NCI-H748 (cell line): Measurements from ENCODE around the gene HYAL3.

Experiments
- DNase-seq: peaks from one replicate; lab custom pipeline; 2025; ENCODE audit not compliant: unreplicated experiment; lab: John Stamatoyannopoulos, UW

Gene HYAL3, protein sequence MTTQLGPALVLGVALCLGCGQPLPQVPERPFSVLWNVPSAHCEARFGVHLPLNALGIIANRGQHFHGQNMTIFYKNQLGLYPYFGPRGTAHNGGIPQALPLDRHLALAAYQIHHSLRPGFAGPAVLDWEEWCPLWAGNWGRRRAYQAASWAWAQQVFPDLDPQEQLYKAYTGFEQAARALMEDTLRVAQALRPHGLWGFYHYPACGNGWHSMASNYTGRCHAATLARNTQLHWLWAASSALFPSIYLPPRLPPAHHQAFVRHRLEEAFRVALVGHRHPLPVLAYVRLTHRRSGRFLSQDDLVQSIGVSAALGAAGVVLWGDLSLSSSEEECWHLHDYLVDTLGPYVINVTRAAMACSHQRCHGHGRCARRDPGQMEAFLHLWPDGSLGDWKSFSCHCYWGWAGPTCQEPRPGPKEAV

DNA sequence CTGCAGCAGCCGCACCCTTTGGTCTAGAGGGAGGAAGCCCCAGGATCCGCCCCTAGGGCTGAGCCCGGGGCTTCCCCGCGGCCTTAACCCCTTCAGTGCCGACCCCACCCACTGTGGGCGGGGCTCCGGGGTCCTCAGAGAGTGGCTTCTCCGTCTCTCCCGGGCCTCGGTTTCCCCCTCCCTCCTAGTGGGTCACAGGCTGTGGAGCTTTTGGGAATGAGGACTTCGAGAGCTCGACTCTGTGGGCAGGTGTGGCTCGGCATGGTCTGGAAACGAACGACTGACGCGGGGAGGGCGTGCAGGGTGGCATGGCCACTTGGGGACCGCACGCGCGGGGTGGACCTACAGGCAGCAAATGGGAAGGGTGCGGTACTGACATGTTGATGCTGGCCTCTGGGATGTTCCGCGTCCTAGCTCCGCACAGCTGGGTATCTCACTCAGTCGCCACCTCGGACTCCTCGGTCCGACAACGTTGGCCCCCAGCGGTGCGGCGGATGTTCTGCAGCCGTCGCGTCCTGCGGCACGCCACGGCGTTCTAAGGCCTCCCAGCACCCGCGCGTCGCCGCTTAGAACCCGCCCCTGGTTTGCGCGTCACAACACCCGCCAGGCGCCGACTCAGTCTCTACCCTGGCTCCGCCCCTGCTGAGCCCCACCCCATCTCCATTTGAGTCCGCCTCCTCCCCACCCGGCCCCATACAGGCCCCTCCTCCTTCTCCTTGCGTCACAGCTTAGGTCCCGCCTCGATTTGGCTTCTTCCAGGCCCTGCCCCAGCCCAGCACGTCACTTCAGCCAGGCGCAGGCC is at the start of gene HYAL3, which contains the start of gene NAA80:
Gene HYAL3 (minus strand): TSS at position 570 of the 802 bp plus-strand sequence. CDS start 3,803 bp downstream, outside the sequence.
Gene NAA80 (minus strand): TSS at position 570 of the 802 bp plus-strand sequence. CDS start 1,942 bp downstream, outside the sequence.
- peak; percentile 94 for DNase-seq

DNA sequence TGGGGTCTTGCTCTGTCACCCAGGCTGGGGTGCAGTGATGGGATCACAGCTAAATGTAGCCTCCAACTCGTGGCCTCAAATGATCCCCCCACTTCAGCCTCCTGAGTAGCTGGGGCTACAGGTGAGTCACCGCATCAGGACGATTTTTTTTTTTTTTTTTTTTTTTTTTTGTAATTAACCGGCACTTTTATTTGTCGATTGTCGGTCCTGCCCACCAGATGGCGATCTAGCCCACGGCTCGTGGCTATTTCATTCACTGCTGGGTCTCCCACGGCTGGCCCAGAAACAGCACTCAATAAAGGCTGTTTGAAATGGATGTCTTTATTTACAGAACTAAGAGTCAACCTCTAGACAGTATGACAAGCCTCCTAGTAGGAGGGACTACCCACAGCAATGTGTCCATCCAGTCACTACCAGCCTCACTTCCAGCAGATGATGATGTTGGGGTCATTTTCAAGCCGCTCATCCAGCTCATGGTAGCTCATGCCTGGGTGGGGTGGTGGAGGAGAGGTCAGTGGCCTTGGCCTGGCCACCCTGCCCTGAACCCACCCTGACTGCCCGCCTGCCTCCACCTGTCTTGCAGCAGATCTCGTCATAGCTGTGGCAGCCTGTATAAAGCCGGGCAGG is 48.1 kb upstream of the HYAL3 start:
- peak; percentile 69 for DNase-seq

DNA sequence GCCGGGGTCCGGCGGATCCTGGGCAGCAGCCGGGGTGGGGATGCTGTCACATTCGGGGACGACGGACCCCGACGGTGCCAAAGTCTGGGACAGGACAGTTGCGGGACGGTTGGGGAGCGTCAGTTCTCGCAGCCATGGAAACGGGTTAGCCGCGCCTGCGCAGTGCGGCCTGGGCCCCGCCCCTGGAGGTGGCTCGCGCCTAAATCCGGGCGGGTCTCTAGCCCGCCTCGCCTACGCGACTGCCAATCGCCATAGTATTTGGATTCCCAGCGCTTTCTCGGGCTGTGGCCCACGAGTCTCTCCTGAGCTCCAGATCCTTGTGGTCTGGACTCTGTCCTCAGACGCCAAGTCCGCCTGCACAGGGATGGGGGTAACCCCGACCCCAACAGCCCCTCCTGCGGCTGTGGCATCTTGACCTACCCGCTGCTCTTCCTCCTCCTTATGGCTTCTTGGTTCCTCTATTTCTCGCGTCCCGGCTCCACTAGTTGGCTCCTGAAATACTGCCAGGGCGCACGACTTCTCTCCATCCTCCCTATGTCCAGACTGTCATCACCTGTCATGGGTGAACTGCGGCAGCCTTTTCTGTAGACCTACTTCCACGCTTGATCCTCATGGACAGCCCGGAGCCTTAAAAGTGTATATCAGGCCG is 46.5 kb upstream of the HYAL3 start, which contains the start of gene ZMYND10:
Gene ZMYND10 (minus strand): TSS at position 147 of the 649 bp plus-strand sequence. CDS start 153 bp downstream, outside the sequence.
- DNase-seq: peak; percentile 77

DNA sequence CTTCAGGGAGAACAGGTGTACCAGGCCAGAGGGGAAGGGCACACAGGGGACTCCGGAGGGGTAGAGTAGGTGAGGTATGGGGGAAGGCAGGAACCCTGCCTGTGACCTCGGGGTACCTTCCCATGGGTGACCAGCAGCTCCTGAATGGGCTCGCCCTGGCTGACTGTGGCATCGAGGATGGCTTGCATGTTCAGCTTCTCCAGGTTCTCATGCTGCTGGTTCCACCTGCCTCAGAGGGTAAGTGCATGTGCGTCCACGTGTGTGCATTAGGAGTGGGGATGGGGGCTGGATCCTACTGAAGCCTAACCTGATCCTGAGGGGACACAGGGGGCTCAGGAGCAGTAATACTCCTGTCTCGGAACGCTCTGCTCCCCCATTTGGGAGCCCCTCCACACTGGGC is 45.8 kb upstream of the HYAL3 start:
- DNase-seq: no peak

DNA sequence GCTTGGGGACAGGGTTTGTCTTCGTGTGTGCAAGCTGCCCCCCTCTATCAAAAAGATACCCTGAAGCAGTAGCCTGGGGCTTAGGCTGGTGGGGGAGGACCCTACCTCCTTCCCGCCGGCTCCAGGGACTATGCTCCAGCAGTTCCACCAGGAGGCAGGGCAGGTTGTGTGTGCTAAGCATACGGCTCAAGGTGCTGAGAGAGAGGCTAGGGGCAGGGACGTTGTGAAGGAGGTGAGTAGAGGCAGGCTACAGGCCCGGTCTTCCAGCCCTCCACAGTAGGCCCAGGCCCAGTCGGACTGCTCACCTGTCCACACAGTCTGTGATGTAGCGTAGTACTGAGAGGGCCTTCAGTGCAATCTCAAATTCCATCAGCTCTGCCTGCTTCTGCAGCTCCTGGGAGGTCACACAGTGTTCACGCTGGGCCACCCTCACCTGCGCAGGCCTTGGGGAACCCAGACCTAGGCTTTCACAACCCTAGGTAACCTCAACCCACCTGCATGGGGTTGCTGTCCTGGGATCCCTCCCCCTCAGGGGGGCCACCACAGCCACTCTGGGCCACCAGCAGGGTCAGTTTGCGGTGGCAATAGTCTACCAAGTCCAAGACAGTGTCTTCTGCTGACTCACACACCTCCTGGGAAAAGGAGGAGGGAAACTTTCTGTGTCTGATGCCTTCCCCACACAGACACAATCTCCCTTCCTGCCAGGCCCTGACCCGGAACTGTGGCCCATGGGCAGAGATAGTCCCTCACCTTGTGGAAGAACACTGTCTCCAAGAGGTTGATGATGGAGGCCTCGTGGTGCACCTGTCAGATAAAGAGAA is 43.8 kb upstream of the HYAL3 start:
- DNase-seq: no peak

DNA sequence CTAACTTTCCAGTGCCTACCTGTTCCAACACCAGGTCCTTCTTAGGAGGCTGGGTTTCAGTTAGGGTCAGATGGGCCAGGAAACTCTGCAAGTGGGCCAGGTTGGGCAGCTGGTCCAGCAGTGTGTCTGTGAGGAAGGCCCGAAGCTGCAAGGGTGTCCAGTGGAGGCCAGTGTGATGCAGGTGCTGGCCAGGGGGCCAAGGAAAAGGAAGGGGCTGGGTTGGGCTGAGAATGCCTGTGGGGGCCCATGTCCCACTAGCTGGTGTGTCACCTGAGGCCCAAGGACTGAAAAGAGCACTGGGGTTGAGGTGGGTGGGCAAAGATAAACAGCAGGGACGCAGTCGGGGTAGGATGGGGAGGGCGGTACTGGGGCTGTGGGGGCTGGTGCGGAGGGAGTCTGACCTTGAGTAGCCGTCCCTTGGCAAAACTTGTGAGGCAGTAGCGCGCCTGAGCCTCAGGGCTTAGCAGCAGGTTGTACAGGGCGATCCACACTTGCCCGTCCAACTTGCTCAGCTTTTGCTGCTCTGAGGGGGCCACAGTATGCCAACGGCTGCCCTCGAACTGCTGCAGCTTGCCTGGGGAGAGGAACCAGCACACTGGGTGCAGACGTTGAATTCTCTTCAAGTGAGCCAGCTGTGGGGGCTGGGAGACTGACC is 42.9 kb upstream of the HYAL3 start:
- DNase-seq: no peak

DNA sequence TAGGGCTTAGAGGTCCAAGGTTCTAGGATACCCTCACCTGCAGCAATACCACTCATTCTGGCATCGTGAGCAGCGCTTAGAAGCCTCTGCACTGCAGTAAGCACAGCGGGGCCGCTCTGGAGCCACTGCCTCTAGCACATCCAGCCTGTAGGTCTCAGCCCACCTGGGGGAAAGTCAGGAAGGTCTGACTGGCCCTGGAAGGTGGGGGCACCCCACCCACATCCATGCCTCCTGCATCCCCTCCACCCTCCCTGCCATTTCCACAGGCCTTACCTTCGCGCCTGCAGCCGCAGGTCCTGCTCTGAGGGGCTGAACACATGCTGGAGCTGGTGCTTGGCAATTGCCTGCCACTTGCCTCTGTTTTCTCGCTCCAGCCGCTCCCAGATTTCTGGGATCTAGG is 42.3 kb upstream of the HYAL3 start:
- DNase-seq: no peak

DNA sequence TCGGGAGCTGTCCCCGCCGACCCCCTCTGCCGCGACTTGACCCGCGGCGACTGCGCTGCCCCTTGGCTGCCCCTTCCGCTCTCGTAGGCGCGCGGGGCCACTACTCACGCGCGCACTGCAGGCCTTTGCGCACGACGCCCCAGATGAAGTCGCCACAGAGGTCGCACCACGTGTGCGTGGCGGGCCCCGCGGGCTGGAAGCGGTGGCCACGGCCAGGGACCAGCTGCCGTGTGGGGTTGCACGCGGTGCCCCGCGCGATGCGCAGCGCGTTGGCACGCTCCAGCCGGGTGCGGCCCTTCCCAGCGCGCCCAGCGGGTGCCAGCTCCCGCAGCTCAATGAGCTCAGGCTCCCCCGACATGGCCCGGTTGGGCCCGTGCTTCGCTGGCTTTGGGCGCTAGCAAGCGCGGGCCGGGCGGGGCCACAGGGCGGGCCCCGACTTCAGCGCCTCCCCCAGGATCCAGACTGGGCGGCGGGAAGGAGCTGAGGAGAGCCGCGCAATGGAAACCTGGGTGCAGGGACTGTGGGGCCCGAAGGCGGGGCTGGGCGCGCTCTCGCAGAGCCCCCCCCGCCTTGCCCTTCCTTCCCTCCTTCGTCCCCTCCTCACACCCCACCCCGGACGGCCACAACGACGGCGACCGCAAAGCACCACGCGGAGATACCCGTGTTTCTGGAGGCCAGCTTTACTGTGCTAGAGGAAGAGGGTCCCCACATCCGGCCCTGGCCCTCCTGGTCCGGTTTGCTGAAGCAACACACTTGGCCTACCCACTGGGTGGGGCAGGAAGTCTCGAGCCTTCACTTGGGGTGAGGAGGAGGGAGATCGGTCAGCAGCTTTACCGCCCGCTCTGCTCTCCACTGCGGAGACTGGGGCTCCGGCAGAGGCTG is 41.5 kb upstream of the HYAL3 start, which contains the start of gene RASSF1:
Gene RASSF1 (minus strand): TSS at position 389 of the 882 bp plus-strand sequence. CDS start 31 bp downstream, at position 358.
- DNase-seq: no peak

DNA sequence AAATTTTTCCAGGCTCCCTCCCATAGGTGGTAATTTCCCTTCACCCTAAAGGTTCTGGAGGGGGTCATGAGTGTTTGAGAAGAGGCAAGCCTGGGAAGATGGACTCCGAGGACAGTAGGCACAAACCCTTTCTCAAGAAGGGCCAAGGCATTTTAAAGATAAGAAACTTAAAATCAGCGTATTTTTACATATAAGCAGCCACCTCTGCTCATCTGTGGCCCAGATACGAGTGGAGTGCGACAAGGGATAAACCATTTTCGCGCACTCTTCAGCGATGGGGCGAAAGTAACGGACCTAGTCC is 40.9 kb upstream of the HYAL3 start:
- no peak for DNase-seq

DNA sequence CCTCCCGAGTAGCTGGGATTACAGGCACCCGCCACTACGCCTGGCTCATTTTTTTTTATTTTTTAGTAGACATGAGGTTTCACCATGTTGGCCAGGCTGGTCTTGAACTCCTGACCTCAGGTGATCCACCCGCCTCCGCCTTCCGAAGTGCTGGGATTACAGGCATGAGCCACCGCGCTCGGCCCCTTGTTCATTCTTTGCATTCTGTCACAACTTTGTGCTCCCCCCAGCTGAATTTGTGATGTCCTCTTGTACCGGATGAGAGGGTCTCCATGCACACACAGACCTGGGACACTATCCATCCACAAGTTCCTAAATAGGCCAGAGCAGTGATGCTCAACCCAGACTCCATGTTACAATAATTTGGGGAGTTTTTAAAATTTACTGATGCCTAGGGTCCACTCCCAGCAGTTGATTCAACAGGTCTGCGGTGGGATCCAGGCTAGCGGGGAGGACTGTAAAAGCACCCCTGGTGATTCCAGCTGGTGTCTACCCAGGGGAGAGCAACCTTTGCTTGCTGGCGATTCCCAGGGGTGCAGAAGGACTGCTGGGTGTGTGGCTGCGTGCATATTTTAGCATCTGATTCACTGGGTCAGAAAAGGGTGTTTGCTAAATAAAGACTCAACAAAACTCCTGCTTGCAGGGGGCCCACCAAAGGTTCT is 40.4 kb upstream of the HYAL3 start:
- no peak for DNase-seq

DNA sequence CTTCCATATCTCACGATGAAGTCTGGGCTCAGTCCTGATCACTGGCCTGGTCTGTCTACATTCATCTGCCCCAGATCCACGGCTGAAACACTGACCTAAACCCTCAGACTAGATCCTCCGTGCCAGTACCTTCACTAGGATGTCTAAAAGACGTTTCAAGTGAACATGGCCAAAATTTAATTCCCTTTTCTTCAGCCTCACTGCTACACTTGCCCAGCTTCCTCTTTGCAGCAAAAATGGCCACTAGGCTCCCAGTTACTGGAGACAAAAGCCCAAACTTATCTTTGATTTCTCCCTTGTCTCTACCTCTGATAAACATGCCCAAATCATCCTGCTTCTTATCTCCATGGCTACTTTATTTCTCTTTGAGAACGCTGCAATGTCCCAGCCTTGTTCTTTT is 39.8 kb upstream of the HYAL3 start:
- no peak for DNase-seq

DNA sequence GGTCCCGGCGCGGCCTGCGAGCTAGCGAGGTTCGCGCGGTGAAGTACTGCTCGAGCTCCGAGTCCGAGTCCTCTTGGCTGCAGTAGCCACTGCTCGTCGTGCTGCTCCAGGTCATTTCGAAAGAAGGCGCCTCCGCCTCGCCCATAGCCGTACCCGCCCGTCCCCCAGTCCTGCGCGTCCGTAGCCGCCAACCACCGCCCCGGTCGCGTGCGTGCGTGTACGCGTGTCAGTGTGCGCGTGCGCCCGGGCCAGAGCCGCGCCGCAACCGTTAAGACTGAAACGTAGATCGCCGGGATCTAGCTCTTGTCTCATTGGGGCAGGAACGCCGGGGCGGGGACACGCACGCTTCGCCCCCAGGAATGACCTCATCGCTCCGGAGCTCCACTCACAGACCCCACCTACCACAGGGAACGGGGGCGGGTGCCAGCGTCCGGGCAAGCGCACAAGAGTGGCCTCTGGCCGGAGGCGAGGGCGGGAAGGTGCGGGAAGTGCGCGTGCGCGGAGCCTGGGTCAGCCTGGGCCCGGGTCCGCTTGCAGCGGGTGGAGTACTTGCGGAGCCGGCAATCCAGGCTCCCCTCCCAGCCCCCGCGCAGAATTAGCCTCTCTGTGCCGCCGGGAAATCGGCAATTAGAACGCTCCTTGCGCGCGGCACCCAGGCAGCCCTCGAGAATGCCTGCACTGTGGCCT is 38.1 kb upstream of the HYAL3 start:
- peak; percentile 97 for DNase-seq

DNA sequence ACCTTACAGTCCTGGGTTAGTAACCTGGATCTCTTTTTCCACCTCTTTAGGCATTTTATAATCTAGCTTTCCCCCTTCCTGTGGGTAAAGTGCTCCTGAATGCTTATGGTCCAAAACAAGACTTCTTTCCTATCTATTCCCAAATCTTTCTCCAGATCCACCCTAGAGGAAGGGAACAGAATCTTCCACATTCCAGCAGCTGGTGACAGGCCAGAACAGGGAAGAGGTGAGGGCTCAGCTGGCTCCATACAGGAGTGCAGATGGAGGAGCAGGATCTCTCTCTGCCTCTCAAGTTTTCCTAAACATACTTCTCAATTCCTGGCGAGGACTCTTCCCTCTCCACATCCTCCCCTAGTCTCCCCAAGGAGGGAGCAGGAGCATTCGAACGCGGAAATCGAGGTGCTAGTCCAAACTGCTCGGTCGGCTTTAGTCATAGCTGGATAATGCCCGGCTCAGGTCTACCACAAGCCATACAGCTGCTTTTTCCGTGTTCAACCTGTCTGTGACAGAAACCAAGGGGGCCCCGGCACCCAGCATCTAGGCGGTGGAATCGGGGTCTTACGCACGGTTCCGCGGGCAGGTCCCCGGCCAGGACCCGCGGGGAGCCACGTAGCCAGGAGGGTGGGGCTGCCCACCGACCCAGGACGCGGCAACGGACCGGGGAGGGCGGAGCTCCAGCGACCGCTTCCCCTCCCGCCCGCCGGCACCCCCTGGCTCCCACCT is 37.4 kb upstream of the HYAL3 start:
- DNase-seq: no peak

DNA sequence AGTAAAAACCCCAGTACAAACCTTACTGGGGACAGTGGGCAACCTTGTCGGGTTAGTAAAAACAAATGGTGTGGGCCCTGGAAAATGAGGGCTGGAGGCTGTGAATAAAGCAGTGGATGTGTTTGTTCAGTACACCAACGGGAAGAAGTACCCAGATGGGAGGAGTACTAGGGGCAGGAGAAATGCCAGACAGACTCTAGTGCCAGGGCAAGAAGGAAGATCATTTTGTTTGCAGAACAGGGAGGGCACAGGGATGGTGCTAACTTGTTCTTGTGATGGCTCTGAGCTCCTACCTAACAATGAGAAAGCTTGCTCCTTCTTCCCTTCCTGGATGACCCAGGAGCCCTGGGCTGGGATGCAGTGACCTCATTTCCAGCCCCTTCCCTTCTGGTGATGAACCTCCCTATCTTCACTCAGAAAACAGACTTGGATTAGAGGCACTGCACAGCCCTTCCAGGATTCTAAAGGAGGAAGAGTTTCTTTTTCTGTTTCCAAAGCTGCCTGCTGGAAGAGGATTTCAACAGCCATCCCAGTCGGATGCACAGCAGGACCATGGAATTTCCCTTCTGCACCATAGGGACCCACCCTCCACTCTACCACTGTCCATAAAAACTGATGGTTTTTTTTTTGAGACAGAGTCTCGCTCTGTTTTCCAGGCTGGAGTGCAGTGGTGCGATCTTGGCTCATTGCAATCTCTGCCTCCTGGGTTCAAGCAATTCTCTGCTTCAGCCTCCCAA is 35.3 kb upstream of the HYAL3 start:
- no peak for DNase-seq

DNA sequence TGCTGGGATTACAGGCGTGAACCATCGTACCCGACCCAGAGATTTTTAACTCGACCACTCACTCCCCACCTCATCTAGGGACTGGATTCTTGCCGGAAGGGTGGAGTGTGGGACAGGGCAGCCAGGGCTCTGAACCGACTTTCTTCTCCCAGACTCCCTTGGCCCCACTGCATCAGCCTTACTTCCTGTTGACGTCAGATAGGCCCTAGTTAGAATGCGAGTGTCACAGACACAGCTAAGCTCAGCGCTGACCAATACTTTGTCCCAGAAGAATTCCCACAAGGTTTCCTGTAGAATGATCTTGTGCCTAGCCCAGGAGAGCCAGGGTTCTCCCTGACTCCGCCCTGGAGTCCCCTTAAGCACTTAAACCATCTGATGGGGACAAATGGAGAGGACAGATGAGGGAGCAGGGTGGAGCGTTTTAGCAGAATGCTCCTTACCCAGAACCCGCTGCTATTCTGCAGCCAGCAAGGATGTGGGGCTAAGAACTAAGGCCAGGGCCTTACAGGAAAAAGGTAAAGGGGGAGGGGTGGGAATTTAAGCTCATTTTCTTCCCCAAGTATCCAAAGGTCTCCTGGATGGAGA is 34.6 kb upstream of the HYAL3 start:
- no peak for DNase-seq
